GM21717 (cell line): Measurements from ENCODE around the gene ANKLE2.

ENCODE experiments used
- ATAC-seq: cut with Tn5 transposase; IDR thresholded peaks from one replicate; pipeline ENCODE4 v1.9.1; 2021; ENCODE audit warnings: mild to moderate bottlenecking, moderate library complexity; ENCODE audit not compliant: unreplicated experiment

ANKLE2 gene

DNA sequence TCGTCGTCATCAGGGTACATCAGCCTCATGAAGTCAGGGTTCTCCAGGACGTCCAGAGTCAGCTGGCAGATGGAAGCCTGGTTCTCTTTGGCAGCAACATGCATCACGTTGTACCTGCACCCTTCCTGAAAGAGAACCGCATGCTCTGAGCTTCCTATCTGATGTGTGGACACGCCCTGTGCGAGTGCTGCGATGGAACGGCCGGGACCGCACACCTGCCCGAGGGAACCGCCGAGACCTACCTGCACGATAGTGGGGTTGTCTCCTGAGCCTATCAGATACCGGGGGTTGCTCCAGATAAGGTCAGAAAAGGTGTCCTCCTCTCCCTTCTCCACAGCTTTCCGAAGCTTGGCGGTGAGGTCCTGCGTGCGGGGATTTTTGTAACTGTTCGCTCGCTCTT, 13.7 kb downstream of the ANKLE2 start:
- ATAC-seq, result no peak

GRCh38 chr12:132747395-132747794, 14.2 kb downstream of the ANKLE2 start:
- no peak for ATAC-seq

GRCh38 chr12:132746613-132747012, 15.0 kb downstream of the ANKLE2 start:
- ATAC-seq, result no peak

- ATAC-seq, result no peak
Measured at GRCh38 chr12:132743831-132744230, 17.8 kb downstream of the ANKLE2 start.

- ATAC-seq, result no peak
Measured at GRCh38 chr12:132741620-132742019, 20.0 kb downstream of the ANKLE2 start.

DNA sequence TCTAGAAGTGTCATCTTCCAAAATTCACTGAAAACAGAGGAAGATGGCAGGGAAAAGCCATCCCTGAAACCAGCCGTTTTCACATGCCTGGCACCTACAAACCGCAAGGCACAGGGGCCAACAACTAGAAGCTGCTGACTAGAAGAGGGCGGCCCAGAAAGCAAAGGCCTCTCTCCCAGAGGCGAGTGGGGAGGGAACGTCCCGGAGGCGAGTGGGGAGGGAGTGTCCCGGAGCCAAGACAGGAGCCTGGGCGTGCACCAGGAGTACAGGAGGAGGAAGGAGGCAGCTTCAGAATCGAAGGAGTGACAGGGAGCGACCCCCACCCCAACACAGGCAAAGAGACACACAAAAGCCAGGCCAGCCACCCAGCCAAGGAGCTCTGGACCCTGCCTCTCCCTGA, 21.0 kb downstream of the ANKLE2 start:
- ATAC-seq, result no peak

- no peak for ATAC-seq
Measured at GRCh38 chr12:132740313-132740646, 21.4 kb downstream of the ANKLE2 start.

DNA sequence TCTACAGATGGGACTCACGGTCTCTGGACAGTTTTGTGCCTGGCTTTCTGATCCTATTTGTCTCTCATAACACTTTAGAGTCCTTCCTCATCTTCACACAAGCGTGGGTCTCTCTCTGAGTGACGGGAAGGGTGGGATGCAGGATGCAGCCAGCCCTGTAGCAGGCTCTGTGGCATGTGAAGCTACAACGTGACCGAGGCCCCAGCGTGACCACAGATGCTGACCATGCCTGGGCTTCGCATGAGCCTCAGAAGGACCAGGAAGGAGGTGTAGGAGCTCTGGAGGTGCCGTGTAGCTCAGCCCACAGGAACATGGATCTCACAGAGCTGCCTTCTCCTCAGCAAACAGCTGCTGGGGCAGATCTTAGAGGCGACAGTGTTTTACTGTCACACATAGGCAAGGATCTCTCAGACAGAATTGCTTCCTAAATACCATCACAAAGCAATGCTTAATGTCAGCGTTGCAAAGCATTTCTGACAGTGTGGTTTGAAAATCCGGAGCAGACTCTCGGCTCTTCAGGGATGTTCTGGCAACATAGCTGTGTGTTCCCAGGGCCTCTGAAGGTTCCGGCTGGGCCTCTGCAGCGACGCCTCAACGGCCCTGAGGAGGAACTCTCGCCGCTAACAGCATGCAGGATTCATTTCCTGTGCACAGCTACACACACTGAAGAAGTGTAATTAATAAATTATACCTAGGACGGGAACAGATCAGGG, 21.9 kb downstream of the ANKLE2 start:
- no peak for ATAC-seq

DNA sequence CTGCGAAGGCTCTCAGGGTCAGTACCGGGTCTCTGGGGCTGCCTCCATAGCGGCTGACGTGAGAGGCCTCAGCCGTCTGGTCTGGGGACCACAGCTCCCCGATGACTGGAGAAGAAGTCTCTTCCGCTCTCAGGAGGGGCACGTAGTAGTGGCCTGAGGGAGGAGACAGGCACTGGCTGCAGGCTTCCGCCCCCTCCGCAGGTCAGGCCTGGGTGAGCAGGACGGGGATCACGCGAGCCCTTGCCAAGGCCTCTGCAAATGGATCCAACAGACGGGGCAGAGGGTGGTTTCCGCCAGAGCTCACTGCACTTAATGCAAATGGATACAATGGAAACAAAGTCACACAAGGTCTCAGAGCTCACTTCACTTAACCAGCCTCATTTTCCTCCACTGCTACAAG, 24.7 kb downstream of the ANKLE2 start:
- ATAC-seq, result no peak

- ATAC-seq, result no peak
Measured at GRCh38 chr12:132736378-132736777, 25.3 kb downstream of the ANKLE2 start.

GRCh38 chr12:132735496-132735895, 26.1 kb downstream of the ANKLE2 start:
- no peak for ATAC-seq

DNA sequence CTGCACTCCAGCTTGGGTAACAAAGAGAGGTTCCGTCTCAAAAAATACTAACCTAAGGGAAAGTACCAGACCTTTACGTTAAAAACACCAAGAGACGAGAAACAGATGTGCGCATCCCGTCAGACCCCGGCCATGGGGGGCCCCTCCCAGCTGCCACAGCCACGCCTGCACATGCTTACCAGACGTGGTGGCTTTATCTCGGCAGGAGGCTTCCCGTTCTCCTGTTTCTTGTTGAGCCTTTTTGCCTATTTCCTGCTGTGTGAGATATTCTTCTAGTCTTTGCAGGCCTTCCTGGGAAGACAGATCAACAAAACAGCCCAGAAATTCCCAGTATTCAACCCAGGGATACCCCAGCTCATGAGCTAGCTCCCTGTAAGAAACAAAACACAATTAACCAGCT, 27.4 kb downstream of the ANKLE2 start:
- no peak for ATAC-seq

DNA sequence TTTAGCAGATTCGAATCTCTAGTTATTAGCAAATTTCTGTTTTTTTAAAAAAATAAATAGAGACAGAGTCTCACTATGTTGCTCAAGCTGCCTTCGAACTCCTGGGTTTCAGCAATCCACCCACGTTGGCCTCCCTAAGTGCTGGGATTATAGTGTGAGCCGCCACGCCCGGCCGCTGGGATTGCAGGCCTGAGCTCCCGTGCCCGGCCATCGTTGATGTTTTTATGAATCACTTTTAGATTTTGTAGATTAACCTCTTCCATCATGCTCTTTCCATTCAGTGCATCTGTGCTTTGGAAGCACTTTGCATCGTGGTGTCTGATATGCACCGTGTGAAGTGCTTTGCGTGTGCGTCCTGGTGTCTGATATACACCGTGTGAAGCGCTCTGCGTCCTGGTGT, 30.1 kb downstream of the ANKLE2 start:
- no peak for ATAC-seq

DNA sequence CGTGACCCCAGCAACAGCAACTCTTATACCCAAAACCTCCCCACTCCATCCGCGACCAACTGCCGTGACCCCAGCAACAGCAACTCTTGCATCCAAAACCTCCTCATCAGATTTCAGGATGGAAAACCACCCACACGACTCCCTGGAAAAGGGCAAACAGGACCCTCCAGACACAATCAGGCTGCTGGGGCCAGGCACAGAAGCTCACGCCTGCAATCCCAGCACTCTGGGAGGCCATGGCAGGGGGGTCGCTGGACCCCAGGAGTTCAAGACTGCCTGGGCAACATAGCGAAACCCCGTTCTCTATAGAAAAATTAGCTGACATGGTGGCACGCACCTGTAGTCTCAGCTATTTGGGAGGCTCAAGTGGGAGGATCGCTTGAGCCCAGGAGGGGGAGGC, 31.3 kb downstream of the ANKLE2 start:
- no peak for ATAC-seq

GRCh38 chr12:132729541-132730320, 31.9 kb downstream of the ANKLE2 start:
- ATAC-seq, result no peak

DNA sequence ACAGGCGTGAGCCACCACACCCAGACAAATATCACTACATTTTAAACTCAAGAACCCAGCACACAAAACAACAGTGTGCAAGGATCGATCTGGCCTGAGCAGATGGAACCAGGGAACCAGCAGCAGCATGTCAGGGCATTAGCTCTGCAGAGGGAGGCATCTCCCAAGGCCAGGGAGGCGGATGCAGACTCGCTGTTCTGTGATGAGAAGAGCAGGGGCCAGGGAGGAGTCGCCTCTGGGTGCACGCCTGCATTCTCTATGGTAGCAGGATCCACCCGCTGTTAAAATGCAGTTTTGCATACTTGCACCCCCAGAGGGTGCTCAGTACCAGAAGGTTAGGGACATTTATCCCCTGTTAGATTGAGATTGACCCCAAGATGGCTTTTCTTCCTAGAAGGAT, 33.1 kb downstream of the ANKLE2 start:
- ATAC-seq, result no peak

GRCh38 chr12:132727091-132727794, 34.4 kb downstream of the ANKLE2 start:
- no peak for ATAC-seq

- ATAC-seq, result no peak
Measured at GRCh38 chr12:132726386-132726785, 35.2 kb downstream of the ANKLE2 start.

DNA sequence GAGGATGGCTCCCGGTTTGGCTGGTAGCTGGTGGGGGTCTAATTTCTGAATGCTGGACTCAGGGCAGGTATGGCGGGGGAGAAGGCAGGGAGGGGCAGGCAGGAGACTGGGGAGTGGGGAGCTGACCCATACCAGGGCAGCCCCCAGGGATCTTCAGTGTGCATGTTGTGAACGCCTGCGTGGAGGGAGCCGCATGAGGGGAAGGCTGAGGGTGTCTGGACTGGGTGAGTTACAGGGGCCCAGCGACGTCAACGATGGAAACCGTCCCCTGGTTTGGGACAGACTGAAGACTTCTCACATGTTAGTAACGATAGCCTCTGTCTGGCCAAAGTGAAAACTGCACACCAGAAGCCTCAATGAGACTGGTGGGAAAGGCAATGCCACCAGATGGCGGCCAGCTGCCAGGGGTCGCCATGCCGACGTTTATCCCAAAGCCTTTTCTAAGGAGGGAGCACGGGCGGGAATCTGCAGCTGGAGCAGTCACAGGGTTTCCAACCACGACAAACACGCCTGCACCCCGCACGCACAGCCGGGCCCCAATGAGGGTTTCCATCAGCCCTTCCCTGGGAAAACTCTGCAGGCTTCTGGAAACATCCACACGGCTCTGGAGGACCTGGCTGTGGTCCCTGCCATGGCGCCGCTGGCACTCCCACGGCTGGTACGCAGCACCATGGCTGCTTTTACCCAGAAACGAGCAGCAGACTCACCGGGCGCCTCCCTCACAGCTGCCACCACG, 37.0 kb downstream of the ANKLE2 start:
- ATAC-seq, result no peak

DNA sequence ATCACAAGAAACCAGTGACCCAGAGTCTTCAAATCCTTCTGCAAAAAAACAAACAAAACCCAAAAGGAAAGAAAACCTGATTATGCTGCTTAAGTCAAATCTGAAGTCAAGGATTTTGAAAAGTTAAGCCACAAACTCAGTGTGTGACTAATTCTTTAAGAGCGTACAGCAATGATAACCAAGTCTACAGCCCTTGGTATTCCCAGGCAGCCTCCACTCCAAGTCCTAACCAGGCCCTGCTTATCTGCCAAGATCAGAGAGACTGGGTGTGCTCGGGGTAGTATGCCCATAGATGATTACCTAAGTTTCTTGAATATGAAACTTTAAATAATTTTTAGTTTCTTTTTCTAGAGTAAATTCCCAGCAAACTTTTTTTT, 37.9 kb downstream of the ANKLE2 start:
- ATAC-seq, result no peak

DNA sequence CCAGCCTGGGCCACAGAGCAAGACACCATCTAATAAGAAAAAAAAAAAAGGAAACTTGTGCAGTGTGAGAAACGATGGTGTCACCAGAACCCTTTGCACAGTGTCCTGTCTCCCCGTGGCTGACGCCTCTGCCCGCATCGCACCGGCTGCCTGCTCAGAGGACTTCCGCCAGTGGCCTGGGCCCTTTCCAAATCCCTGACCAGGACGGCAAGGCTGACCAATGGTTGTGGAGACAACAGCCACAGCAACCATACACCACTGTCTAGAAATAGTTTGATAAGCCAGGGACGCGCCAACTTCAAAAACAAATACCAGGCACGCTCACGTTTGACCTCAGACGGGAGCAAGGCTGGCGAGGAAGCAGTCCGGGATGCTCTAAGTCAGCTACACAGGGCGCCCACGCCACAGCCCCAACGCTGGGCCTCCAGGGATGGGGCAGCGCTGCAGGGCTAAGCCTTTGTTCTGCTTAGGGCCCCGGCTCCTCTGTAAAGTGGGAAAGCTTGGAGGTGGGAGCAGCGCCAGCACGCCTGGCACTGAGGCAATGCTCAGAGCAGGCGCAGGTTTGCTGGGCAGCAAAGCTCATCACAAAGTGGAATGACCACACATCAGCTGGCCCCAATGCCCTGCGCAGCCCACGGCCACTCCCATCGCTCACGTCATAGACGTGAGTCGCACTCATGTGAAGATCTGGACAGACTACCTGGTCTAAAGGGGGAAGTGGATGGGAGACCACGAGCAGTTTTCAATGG, 38.4 kb downstream of the ANKLE2 start:
- ATAC-seq, result no peak
